GM12873 (cell line): ENCODE results near the gene KIF5A.
A peak's percentile ranks its signal among the peaks of the same experiment; 100 is the strongest.

Source experiments
- TF ChIP-seq, protein P1 (sequence below): IDR thresholded peaks from 2 replicates; pipeline ENCODE4 v1.5.1; 2012; ENCODE audit warnings: low read depth, mild to moderate bottlenecking, moderate library complexity, low read length, control low read depth; ENCODE audit not compliant: insufficient read depth; ENCODE audit errors: missing control alignments

The KIF5A gene

DNA sequence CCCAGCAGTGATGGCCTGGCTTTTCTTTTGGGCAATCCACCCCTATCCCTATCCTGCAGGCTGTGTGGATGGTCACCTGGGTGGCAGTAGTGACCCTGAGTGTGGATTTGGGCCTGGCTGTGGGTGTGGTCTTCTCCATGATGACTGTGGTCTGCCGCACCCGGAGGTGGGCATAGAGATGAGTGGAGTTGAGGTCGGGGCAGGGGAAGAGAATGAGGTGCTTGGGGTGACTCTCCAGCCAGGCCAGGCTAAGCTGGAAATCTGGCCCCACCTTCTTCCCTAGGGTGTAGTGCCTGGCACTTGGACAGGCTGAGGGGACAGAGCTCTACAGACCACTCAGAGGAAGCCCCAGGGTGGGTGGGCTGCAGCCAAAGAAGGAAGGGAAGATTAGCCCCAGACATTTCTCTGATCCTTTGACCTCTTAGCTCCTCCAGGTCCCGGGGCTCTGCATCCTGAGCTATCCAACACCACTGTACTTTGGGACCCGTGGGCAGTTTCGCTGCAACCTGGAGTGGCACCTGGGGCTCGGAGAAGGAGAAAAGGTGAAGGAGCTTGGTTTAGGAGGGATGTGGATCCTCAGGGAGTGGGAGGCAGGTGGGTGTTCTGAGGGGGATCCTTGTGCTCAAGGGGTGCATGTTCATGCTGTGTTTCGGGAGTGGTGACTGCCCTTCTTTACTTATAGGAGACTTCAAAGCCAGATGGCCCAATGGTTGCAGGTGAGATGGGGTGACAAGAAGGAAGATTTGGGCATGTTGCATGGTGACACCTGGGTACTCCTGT, 74.8 kb downstream of the KIF5A start:
- TF ChIP-seq, protein P1, sequence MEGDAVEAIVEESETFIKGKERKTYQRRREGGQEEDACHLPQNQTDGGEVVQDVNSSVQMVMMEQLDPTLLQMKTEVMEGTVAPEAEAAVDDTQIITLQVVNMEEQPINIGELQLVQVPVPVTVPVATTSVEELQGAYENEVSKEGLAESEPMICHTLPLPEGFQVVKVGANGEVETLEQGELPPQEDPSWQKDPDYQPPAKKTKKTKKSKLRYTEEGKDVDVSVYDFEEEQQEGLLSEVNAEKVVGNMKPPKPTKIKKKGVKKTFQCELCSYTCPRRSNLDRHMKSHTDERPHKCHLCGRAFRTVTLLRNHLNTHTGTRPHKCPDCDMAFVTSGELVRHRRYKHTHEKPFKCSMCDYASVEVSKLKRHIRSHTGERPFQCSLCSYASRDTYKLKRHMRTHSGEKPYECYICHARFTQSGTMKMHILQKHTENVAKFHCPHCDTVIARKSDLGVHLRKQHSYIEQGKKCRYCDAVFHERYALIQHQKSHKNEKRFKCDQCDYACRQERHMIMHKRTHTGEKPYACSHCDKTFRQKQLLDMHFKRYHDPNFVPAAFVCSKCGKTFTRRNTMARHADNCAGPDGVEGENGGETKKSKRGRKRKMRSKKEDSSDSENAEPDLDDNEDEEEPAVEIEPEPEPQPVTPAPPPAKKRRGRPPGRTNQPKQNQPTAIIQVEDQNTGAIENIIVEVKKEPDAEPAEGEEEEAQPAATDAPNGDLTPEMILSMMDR, result no peak

DNA sequence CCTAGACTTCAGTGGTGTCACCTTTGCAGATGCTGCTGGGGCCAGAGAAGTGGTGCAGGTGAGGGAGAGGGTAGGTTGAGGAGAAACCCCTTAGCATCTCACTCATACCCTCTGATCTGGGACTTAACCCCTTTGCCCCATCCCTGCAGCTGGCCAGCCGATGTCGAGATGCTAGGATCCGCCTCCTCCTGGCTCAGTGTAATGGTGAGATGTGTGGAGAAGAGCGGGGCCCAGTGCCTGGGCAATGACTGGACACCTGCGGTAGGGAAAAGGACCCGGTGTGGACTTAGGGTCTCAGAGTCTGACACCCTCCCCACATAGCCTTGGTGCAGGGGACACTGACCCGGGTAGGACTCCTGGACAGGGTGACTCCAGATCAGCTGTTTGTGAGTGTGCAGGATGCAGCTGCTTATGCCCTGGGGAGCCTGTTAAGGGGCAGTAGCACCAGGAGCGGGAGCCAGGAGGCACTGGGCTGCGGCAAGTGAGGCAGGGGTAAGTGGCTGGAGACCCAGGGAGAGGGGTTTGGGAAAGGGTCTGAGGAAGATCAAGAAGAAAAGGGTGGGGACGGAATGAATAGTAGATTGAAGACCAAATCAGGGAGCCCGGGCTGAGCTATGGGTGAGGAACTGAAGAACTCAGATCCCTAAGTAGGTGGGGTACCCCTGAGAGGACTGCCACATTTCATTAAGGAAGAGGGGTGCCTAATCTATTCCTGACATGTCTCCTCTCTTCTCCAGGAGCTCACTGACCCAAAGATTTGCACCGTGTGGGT, 75.6 kb downstream of the KIF5A start:
- TF ChIP-seq, protein P1, result no peak

DNA sequence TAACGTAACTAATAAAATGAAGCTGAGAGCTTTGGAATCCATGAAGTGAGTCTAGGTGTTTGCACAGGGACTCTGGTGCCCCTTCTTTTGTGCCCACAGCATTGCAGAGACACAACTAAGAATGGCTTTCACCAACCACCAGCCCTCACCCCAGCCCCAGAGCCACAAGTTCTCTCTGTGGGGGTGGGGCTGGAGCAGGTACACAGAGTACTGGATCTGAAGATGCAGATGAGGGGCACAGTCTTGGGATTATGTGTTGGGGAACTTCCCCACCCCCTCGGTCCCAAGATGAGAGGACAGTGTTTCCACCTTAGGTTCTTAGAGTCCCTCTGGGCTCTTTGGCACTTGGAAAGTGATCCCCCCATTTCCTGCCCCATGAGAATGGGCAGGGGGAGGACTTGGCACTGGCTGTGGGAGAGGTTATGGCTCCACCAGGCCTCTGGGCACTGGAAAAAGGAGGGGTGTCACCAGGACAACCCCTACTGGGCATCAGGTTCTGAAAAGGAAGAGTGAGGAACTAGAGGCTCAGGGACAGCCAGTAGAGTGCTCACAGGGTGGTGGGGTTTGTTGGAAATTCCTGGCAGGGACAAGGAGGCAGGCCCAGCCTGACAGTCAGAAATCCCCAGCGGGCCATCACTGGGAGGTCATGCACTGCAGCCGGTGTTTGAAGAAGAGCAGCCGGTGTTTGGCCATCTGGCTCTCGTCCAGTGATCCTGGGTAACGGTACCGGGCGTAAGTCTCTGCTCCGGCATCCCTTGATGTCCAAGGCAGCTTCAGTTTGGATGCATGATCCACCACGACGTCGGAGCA, 76.5 kb downstream of the KIF5A start:
- TF ChIP-seq, protein P1, result no peak

DNA sequence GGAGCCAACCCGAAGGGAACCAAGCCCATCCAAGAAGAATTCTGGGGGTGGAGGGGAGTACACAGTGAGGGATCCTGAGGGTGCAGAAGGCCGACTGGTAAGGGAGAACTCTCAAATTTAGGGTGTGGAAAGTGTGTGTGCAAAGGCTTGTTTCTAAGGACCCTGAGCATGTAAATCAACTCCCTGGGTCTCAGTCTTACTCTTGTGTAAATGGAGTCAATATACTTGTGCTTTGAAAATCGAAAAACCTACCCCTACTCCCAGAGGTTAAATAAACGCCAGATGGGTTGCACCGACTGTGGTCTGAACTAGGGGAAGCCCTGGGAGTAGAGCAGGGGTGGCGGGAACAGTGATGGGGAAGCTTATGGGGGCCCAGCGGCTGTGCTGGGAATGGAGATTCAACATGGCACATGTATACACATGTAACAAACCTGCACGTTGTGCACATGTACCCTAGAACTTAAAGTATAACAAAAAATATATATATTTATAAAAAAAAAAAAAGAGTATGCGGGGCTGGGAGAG, 77.1 kb downstream of the KIF5A start:
- TF ChIP-seq, protein P1, result no peak

DNA sequence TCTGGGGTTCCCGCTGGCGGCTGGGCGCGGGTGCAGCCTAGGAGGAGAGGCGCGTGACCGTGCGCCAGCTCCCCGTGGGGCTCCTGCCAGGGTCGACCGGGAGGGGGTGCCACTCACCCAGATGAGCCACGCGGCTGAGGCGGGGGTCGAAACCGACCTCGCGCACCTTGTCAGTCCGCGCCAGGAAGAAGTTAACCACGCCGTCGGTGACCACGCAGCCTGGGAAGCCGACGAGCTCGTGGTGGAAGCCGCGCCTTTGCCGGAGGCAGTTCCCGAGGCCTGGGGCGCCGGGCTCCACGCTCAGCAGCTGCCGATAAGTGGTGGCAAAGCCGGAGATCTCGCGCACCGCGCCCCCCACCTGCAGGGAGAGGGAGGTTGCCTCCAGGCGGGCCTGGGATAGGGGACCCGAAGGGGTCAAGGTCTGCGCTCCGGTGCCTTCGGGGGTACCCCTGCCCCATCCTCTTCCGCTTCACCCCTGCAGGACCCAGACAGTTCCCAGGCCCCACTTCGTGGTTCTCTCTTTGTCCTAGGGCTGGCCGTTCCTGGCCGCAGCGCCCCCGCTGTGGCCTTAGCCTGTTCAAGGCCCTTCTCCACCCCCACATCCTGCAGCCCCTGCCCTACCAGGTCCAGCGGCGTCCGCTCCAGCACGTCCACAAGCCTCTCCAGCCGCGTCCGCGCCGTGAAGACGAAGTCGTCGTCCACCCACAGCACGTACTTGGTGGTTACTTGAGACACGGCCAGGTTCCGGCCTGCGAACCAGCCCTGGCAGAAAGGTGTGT, 77.8 kb downstream of the KIF5A start:
- TF ChIP-seq, protein P1, result peak; percentile 42

DNA sequence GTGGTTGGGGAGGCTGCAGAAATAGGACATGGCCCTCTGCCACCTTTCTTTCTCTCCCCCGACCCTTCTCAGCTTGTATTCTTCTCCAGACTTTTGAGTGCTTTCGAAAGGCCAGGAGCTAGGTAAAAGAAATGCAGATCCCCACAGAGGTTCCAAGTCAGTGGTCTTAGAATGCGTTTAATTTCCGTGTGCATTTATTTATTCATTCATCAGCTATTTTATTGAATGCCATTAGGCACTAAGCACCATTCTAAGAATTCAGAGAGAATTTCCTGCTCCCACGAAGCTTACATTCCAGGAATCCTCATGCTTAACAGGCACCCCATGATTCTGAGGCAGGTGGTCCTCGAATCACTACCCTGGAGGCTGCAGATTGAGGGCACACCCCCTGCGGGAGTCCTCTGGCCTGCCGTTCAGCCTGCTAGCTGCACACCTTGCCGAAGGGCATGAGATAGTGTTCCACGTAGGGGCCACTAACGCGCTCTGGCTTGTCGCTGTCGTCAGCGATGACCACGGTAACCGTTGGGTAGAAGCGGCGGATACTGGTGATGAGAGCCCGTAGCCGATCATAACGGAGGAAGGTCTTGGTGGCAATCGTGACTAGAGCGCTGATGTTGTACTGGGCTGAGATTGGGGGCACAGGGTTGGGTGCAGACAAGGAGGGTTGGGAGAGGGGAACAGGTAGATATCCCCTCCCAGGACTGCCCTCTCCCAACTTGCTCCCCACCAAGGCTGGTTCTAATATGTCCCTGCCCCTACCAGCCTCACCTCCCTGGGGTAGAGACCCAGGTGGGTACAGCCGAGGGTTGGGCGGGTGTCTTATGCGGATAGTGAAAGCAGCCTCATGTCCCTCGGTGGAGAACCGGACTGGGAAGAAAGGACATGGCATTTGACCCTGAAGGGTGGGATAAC, 78.7 kb downstream of the KIF5A start:
- TF ChIP-seq, protein P1, result no peak
